Progenitor cell of endocrine pancreas (in vitro differentiated cells): ENCODE measurements around the gene HLCS. TPM values are rescaled to one million over a fixed set of nuclear protein-coding genes. Genes with fewer than 3 reads are reported as not detected.
"Not testable (repeated sequence)": the region's sequence is repeated elsewhere in the genome, so short reads cannot be mapped to it uniquely, and the experiment has no call there.

ENCODE experiments used
- DNase-seq: peaks from one replicate; pipeline ENCODE4 v3.0.0; 2021; ENCODE audit warnings: low spot score; ENCODE audit not compliant: unreplicated experiment
- H3K27ac Mint-ChIP-seq: 2 replicates; pipeline ENCODE4 v1.8.0; 2021; ENCODE audit warnings: mild to moderate bottlenecking, moderate library complexity, mixed read lengths
- H3K27me3 Mint-ChIP-seq: 2 replicates; pipeline ENCODE4 v1.8.0; 2021; ENCODE audit warnings: mixed read lengths
- H3K36me3 Mint-ChIP-seq: 2 replicates; pipeline ENCODE4 v1.8.0; 2022; ENCODE audit warnings: mixed read lengths; ENCODE audit not compliant: insufficient read depth
- H3K4me1 Mint-ChIP-seq: 2 replicates; pipeline ENCODE4 v1.8.0; 2021; ENCODE audit warnings: low read depth, mixed read lengths
- H3K4me3 Mint-ChIP-seq: 2 replicates; pipeline ENCODE4 v1.8.0; 2021; ENCODE audit warnings: low read depth, mild to moderate bottlenecking, moderate library complexity, mixed read lengths
- H3K9me3 Mint-ChIP-seq: 2 replicates; pipeline ENCODE4 v1.8.0; 2021; ENCODE audit warnings: low read depth, mixed read lengths
- total RNA-seq: library from RNA; stranded (reverse); gene quantifications from 2 replicates; pipeline ENCODE4 v1.2.1, GENCODE V29; 2021
- TF ChIP-seq, protein P1 (sequence below): fragments of 200-600 bp; sonication (generic); IDR thresholded peaks from one replicate; pipeline ENCODE4 v1.5.0; 2021; ENCODE audit warnings: antibody characterized with exemption, mild to moderate bottlenecking; ENCODE audit not compliant: unreplicated experiment

Gene HLCS
- total RNA-seq, 1 donor from 2014 or later = 34.3 TPM

DNA sequence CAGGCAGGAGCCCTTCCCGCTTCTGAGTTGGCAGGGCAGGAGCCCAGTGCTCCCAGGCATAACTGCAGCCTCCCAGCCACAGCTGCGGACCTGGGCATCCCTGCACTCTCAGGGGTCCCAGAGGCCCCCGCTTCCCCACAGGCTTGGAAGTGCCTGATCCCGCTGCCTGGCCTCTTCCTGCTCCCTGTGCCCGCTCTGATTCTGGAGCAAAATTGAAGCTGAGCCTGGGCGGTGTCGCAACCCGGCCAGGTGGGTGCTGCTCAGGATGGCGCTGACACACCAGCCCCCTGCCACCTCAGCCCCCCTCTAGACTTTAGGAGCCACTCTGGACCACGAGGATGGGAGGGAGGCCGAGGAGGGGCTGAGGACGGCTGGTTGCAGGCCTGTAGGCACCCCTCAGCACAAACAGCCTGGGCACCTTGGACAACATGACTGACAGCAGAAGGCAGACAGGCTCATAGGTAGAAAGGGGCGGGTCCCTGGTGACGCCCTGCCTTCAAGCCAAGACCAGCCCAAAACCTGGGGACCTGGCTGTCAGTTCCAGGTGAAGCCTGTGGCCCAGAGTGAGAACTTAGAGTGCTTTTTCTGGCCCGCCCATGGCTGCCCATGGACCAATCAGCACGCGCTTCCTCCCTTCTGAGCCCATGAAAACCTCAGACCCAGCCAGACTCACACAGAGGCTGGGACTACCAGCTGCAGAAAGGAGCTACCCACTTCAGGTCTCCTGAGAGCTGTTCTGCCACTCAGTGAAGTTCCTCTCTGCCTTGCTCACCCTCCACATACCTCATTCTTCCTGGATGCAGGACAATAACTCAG is 7.2 kb downstream of the HLCS start:
- Mint-ChIP-seq H3K36me3 (peaks cover 13% of the 10 kb centered on the region), H3K27ac (no peak overlapping the region), H3K27me3 (no peaks in the 10 kb centered on the region), H3K9me3 (no peaks in the 10 kb centered on the region), H3K4me1 (peaks cover 4% of the 10 kb centered on the region), H3K4me3 (no peak overlapping the region)
- DNase-seq = no peak
- TF ChIP-seq, protein P1, sequence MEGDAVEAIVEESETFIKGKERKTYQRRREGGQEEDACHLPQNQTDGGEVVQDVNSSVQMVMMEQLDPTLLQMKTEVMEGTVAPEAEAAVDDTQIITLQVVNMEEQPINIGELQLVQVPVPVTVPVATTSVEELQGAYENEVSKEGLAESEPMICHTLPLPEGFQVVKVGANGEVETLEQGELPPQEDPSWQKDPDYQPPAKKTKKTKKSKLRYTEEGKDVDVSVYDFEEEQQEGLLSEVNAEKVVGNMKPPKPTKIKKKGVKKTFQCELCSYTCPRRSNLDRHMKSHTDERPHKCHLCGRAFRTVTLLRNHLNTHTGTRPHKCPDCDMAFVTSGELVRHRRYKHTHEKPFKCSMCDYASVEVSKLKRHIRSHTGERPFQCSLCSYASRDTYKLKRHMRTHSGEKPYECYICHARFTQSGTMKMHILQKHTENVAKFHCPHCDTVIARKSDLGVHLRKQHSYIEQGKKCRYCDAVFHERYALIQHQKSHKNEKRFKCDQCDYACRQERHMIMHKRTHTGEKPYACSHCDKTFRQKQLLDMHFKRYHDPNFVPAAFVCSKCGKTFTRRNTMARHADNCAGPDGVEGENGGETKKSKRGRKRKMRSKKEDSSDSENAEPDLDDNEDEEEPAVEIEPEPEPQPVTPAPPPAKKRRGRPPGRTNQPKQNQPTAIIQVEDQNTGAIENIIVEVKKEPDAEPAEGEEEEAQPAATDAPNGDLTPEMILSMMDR = no peak

- Mint-ChIP-seq H3K9me3 (no peaks in the 10 kb centered on the region), H3K27me3 (no peaks in the 10 kb centered on the region), H3K27ac (no peak overlapping the region), H3K4me1 (no peaks in the 10 kb centered on the region), H3K4me3 (no peak overlapping the region), H3K36me3 (peaks cover 12% of the 10 kb centered on the region)
- DNase-seq = no peak
- TF ChIP-seq, protein P1 = no peak
Observed at GRCh38 chr21:36955783-36956182, 10.7 kb downstream of the HLCS start.

- H3K27ac Mint-ChIP-seq = not testable (repeated sequence)
Observed at GRCh38 chr21:36952331-36952730, 14.1 kb downstream of the HLCS start.

GRCh38 chr21:36949171-36950141 is 17.0 kb downstream of the HLCS start:
- peaks cover 14% of the 10 kb centered on the region for H3K36me3 Mint-ChIP-seq
- peaks cover 5% of the 10 kb centered on the region for H3K4me1 Mint-ChIP-seq
- TF ChIP-seq, protein P1 = no peak
- DNase-seq = no peak
- H3K27me3 Mint-ChIP-seq = no peaks in the 10 kb centered on the region
- no peaks in the 10 kb centered on the region for H3K9me3 Mint-ChIP-seq
- H3K4me3 Mint-ChIP-seq = no peak overlapping the region
- no peak overlapping the region for H3K27ac Mint-ChIP-seq

More at GRCh38 chr21:36952331-36952730, 14.1 kb downstream of the HLCS start:
- not testable (repeated sequence) for DNase-seq, H3K4me1 Mint-ChIP-seq, H3K27me3 Mint-ChIP-seq, H3K9me3 Mint-ChIP-seq, H3K4me3 Mint-ChIP-seq
- H3K36me3 Mint-ChIP-seq = peaks cover 16% of the 10 kb centered on the region

GRCh38 chr21:36948686-36949085 is 17.8 kb downstream of the HLCS start:
- Mint-ChIP-seq H3K9me3 (no peaks in the 10 kb centered on the region), H3K4me3 (no peak overlapping the region), H3K36me3 (peaks cover 14% of the 10 kb centered on the region), H3K27me3 (no peaks in the 10 kb centered on the region), H3K4me1 (peaks cover 5% of the 10 kb centered on the region), H3K27ac (no peak overlapping the region)
- DNase-seq = no peak
- TF ChIP-seq, protein P1 = no peak
